PFSK-1 (cell line): Measurements from ENCODE around the gene HS2ST1.

Experiments used
- FOXP2 ChIP-seq: optimal IDR thresholded peaks from 2 replicates; pipeline ENCODE3; 2011; ENCODE audit warnings: borderline replicate concordance, control low read depth, inconsistent platforms; ENCODE audit not compliant: insufficient read depth; ENCODE audit errors: extremely low read length, extremely low read depth
- POLR2AphosphoS5 ChIP-seq: IDR thresholded peaks from 2 replicates; pipeline ENCODE4 v1.6.1; 2012; ENCODE audit warnings: low read depth, mild to moderate bottlenecking, control low read depth, low read length, moderate library complexity
- REST ChIP-seq, 2 experiments: IDR thresholded peaks; 2 replicates each; pipeline versions ENCODE4 v1.6.1 to v1.8.0; 2011 to 2012; ENCODE audit warnings: low read depth in 2 of 2, low read length in 2 of 2, control low read depth in 1 of 2, inconsistent platforms in 1 of 2, mild to moderate bottlenecking in 1 of 2, moderate library complexity in 1 of 2; ENCODE audit not compliant: insufficient read depth in 1 of 2
- SIN3A ChIP-seq: IDR thresholded peaks from 2 replicates; pipeline ENCODE4 v1.6.1; 2012; ENCODE audit warnings: mild to moderate bottlenecking, low read length, moderate library complexity, borderline replicate concordance; ENCODE audit not compliant: insufficient read depth
- TAF1 ChIP-seq: IDR thresholded peaks from 2 replicates; pipeline ENCODE4 v1.6.1; 2012; ENCODE audit warnings: low read length, control low read depth, borderline replicate concordance; ENCODE audit not compliant: insufficient read depth

Gene HS2ST1

GRCh38 chr1:87130438-87130837 lies 216.0 kb downstream of the HS2ST1 start:
- TF ChIP-seq FOXP2 (no peak), REST (IDR thresholded peaks at IDR 0.05; ENCODE audit: insufficient read depth in 1 of 2, low read depth in 2 of 2, low read length in 2 of 2) (no peak), SIN3A (no peak), TAF1 (no peak), POLR2AphosphoS5 (no peak)

- TF ChIP-seq FOXP2 (peak; percentile 88), TAF1 (no peak)
Observed at GRCh38 chr1:87131809-87132283, 217.4 kb downstream of the HS2ST1 start.

- TF ChIP-seq FOXP2 (no peak), REST (IDR thresholded peaks at IDR 0.05; ENCODE audit: insufficient read depth in 1 of 2, low read depth in 2 of 2, low read length in 2 of 2) (no peak), POLR2AphosphoS5 (no peak), SIN3A (no peak), TAF1 (no peak)
Observed at GRCh38 chr1:87132284-87132870, 217.9 kb downstream of the HS2ST1 start.

- TF ChIP-seq FOXP2: no peak
- no peak for TF ChIP-seq SIN3A
Observed at GRCh38 chr1:87134061-87134460, 219.6 kb downstream of the HS2ST1 start.

- TF ChIP-seq FOXP2 (no peak), SIN3A (no peak), REST (IDR thresholded peaks at IDR 0.05; ENCODE audit: insufficient read depth in 1 of 2, low read depth in 2 of 2, low read length in 2 of 2) (no peak)
Observed at GRCh38 chr1:87134625-87135328, 220.3 kb downstream of the HS2ST1 start.

GRCh38 chr1:87135329-87135712 lies 220.9 kb downstream of the HS2ST1 start:
- TF ChIP-seq TAF1: no peak
- TF ChIP-seq FOXP2: no peak
- TF ChIP-seq POLR2AphosphoS5: no peak
- no peak for TF ChIP-seq SIN3A
- no peak for TF ChIP-seq REST (IDR thresholded peaks at IDR 0.05; ENCODE audit: insufficient read depth in 1 of 2, low read depth in 2 of 2, low read length in 2 of 2)
